NOMO-1 treated with dmso at 0.1 percent for 144 hours (cell line): ENCODE data around the gene SEPTIN8.
A peak's percentile ranks its signal among the peaks of the same experiment; 100 is the strongest.

ENCODE experiments used
- DNase-seq: peaks from one replicate; lab custom pipeline; 2025; ENCODE audit not compliant: unreplicated experiment; lab: John Stamatoyannopoulos, UW

Gene SEPTIN8, protein sequence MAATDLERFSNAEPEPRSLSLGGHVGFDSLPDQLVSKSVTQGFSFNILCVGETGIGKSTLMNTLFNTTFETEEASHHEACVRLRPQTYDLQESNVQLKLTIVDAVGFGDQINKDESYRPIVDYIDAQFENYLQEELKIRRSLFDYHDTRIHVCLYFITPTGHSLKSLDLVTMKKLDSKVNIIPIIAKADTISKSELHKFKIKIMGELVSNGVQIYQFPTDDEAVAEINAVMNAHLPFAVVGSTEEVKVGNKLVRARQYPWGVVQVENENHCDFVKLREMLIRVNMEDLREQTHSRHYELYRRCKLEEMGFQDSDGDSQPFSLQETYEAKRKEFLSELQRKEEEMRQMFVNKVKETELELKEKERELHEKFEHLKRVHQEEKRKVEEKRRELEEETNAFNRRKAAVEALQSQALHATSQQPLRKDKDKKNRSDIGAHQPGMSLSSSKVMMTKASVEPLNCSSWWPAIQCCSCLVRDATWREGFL

DNA sequence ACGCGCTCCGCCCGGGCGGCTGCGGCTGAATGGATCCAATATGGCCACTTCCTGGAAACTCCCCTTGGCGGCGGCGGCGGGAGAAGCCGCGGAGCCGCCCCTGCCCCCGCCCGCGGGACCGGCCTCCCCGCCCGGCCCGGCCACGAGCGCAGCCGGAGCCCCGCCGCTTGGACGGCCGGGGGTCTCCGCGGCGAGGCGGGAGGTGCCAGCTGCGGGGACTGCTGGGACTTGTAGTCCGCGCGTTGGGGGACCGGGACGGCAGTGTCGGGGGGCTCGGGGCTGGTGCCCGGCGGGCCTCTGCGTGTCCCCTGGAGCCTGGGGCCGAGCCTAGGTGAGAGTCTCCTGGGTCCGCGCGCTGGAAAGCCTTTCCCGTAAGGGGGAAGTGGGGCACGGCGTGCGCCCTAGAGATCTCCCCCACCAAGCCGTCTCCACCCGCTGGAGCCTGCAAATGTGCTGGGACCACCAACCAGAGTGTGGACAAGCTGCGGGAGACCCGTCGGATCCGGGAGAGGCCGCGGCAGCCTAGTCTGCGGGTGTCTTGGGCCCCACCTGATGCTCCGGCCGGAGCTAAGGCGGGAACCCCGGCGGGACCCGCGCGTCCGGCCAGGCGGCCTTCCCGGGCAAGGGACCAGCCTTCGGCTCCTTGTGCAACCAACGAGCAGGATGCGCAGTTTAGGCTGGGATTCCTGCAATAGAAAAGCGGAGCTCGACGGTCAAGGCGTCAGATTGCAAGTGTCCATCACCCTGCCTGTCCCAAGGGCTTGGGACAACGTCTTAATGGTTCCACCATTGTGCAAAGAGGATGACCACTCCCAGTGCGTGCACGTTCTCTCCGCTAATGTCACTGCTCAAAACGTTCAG lies at the start of gene SEPTIN8:
TSS of gene SEPTIN8 (minus strand) at position 31 of the 861 bp plus-strand sequence. CDS start 102 bp downstream, outside the sequence.
- DNase-seq: peak; percentile 5

DNA sequence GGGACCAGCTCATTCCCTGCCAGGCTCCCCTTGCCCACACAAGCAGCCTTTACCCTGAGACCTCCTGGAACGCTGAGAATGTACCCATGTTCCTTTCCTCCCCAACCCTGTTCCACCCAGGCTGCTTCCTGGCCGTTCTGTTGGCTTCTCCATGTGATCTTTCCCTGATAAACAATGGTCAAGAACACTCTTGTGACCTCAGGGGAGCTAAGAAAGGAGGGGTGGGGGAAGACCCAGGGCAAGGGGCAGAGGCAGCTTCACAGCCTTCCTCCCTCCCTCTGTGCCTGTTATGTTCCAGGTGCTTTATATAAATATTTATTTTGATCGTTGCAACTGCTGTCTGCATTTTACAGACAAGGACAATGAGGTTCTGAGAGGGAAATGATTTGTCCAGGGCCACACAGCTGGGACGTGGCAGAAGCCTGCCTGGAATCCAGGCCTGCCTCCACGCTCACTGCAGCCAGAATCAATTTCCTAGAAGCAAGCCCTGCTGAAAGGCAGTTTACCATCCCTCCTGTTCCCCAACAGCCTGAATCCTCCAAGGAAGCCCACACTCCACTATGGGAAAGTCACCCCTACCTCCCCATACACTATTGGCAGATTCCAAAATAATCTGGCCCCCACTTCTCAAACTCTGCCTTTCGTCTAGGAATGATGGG lies 49.5 kb upstream of the SEPTIN8 start:
- no peak for DNase-seq

DNA sequence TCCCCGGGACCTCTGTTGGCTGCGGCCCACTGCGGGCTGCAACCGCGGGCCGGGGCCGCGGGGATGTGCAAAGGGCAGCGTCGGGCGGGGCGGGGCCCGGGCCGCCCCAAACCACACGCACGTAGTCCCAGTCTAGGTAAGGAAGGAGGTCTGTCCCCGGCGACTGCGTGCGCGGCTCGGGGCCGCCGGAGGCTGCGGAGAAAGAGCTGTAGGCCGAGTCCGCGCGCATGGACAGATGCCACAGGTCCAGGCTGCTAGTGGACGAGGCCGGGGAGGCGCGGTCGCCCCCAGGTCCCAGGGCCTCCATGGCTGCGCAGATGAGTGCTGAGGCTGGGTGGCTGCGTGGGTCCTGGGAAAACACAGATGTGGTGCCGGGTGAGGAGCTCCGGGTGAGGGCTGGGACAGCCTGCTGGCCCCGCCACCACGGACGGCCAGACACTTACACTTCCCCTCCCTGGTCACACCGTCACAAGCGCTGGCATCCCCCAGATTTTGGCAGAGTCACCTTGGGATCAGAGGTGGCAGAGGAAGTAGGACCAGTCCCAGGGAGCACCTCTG lies 48.9 kb upstream of the SEPTIN8 start:
- DNase-seq: no peak

DNA sequence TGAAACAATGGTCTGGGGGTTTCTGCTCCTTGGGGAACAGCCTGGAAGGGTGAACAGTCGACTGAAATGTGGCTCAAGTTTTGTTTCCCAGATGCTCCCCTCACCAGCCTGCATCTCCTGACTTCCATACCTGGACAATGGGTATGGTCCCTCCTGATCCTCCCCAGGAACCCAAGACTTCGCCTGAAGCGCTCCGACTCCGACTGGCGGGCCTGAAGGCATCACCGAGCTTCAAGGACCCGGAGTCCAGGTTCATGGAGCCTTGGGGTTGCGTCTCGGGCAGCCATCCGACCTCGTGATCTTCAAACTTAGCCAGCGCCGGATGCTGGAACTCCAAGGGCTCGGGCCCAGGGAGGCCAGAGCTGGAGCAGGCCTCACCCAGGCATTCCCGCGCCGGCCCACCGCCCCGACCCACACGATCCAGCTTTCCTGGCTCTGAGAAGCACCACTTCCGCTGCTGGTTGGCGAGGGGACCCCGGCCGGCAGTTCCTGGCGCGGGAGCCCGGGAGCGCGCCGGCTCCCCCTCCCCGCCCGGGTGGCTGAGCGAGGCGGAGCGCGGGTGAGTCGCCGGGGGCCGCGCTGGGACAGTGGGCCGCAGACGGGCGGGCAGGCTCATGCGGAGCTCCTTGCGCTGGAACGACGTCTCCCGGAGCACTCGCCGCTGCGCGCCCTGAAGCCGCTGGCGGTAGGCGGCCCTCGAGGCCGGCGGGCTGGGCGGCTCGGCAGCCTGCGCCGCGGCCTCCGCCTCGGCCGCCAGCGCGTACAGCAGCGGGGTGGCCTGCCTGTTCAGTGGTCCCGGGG lies 48.2 kb upstream of the SEPTIN8 start:
- DNase-seq: no peak

DNA sequence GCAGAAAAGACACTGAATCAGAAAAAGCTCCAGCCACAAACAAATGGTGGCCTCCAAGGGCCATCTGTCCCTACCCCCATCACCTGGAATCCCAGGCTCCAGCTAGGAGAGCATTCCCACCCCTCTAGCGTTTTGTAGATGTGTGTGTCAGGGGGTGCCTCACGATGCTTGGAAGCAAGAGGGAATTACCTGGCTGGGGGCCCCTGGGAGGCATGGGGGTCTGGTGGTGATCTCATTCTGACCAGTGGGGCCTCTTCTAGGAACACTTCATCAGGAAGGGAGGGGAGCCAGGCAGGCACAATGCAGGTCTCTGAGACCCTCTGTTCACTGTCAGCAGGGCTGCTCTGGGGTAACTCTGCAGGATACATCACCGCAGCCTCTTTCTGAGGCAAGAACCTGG lies 47.4 kb upstream of the SEPTIN8 start:
- DNase-seq: no peak

DNA sequence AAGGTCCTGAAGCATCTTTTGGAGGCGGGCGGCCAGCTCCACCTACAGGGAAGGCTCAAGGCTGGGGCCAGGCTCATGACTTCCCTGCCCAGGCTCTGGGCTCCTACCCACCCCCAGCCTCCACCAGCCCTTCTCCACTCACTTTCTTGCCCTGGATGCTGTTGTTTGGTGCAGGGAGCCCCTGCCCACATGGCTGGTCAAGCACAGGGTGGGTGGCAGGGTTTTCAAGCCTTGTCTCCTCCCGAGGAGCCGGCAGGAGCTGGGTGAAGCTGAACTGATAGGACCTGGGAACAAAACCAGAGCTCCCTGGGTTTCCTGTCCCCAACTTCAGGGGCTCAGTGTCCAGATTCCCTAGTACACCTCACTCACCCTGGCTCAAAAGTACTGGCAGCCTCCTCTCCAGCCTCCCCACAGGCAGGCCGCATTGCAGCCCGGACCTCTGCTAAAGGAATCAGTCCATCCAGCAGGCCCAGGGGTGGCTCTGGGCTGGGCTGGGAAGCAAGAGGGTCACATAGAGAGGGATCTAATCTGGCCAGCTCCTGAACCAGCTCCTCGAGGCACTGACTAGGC lies 46.5 kb upstream of the SEPTIN8 start:
- DNase-seq: no peak

DNA sequence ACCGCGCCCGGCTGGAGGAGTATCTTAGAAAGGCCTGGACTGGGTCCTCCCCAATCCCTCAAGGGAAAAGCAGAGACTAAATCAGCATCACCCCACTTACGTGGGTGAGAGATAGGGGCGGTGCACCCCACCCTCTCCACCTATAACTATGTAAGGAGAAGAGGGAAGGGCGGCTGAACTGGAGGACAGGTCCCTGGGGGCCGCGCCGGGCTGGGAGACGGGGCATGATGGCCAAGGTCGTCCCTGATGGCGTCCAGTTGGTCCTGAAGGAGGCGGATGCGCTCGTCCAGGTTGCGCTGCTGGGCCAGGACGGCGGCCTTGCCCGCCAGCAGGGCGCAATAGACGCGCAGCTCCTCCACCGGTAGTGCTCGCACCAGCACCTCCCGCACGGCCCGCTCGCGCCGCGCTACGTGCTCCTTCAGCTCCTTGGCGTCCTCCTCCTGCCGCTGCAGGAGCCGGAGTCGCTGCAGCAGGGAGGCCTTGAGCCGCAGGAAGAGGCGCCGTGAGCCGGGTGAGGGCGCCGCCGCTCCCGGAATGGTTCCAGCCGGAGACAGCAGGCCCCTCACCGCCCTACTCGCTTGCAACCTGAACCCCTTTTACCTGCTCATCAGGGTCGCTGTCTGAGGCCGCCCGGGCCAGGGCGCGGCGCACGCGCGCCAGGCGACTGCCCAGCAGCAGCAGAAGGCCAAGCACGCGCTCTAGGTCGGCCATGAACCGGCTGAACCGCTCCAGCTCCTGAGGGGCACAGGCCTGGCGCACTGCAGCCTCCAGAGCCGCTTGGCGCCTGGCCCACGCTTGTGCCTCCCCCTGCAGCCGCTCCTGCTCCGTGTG lies 45.8 kb upstream of the SEPTIN8 start:
- no peak for DNase-seq

DNA sequence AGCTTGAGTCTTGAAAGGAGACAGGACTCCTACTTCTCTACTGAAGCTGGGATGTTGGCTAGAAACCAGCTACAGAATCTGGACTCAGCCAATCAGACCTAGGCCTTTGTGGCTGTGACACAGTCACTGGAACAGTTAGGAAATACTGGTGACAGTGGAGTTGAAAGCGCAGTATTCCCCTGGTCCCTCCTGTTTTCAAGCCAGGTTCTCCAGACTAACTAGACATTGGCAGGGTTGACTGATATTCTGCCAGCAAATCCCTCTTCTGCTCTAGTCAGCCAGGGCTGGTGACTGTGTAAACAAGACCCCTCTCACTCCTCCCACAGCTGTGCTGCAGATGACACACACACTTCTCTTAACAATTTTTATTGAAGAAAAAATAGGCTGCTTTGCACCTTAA lies 44.8 kb upstream of the SEPTIN8 start:
- DNase-seq: no peak

DNA sequence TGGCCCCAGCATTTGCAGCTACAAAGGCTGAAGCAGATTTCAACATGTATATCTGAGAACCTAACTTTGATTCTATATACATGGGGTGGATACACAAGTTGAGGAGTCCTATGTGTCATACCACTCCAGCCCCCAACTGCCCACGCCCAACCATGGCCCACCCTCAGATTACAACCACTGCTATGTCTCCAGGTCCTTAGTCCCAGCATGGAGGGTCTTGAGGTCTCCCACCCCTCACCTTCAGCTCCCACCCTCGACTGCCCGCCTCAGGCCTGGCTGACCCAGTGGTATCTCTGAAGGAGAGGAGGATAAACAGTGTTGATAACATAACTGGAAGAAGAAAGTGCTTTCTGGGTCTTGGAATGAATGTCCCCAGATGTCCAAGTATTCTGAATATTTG lies 44.3 kb upstream of the SEPTIN8 start:
- no peak for DNase-seq

DNA sequence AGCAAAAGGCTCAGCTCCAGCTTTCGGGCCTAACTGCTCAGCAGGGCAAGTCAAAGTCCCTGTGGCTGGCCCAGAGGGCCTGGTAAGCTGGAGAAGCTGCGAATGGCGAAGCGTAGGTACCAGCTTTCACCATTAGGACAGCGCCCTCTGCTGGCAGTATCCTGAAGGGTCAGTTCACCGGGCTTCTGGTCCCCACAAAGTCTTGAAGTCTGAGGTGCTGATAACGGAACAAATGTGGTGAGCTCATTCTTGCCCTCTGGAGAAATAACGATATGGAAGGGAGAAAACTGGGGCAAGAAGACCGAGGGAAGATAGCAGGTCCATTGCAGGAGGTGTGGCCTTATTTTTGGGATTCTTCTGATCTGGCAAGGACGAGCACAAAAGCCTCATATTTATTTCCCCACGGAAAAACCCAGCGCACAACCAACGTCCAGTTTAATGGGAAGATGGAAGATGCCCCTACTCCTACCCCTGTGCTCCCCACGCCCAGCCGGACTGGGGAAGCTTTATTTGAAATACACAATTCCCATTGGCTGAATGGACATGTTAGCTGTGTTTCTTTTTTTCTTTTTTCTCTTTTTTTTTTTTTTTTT lies 43.2 kb upstream of the SEPTIN8 start:
- peak; percentile 57 for DNase-seq

DNA sequence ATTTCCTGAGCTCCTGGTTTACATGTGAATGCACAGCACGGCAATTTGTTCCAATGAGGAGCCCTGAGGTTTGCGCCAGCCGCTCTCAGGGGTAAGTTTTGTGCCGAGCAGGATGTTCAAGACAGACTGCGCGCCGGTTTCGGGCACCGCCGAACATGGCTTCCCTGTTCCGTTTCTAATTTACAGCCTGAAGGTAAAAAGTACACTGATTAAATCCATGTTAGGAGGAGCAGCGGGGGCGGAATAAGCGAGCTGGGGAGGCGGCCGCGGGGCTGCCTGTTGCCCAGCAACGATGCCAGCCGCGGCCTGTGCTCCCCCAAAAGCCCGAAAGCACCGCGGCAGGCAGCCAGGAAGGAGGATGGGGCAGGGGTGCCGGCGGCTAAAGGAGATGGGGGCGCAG lies 42.4 kb upstream of the SEPTIN8 start:
- DNase-seq: no peak

DNA sequence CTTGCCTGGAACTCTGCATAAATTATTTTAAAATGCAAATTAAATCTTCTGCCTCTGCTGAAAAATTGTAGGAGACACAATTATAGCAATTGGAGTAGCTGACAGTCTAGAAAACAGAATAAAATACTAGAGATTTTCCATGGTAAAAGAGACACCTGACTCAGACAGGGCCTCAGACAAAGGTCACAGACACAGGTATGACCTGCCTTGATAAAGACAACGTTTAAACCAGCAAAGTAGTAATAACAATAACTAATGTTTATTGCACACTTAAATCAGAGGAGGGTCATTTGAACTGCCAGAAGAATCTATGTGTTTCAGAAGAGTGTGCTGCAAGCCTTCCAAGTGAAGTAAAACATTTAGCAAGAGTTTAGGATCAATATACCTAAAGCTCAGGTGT lies 40.0 kb upstream of the SEPTIN8 start:
- no peak for DNase-seq

DNA sequence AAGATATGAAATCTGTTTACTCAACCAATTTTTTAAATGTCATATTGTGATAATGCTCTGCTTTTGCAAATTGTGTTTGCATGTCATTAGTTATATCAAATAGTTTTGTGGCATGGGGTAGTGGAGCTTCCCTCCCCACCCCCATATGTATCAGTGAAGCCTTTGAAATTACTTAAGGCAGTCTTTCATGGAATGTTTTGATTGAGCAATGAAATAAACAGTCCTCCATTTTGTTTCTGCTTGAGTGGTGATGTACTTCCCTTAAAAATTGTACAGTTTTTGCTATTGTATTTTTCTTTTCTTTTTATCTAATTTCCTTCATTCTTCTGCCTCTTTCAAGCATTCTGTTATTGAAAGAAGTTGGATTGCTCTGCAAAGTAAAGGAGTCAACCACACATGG lies 39.5 kb upstream of the SEPTIN8 start:
- DNase-seq: no peak

DNA sequence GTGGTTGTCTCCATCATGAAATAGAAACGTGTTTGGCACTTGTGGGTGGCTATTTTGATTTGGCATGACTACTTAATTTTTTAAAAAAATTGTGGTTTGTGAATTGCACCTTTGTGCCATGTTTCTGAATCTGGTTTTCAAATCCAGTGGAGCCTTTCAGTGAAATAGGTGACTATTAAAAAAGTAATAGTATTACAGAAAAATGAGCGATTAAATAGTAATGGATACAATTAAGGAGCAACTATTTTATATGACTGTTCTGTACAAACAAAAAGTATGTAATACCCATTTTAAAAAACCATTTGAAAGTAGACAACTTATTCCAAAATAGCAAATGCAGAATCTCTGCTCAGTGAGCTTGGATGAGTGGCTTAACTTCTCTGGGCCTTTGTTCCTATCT lies 39.0 kb upstream of the SEPTIN8 start:
- DNase-seq: no peak

DNA sequence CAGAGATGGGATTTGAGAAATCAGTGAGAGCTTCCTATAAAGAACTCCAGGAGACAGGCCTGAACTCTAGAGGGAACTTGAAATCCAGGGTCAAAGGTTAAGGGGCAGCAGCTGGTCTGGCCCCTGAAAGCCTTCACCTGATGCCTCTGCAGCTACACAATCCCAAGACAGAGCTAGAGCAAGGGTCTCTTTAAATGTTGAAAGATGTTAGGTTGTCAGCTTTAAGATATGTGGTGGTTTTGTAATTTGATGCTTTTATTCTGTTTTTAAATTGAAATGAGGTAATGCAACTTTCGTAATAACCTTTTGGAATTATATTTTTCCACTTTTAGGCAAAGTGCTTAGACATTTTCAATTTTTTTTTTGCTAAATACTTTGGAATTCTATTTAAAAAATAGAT lies 38.4 kb upstream of the SEPTIN8 start:
- no peak for DNase-seq

DNA sequence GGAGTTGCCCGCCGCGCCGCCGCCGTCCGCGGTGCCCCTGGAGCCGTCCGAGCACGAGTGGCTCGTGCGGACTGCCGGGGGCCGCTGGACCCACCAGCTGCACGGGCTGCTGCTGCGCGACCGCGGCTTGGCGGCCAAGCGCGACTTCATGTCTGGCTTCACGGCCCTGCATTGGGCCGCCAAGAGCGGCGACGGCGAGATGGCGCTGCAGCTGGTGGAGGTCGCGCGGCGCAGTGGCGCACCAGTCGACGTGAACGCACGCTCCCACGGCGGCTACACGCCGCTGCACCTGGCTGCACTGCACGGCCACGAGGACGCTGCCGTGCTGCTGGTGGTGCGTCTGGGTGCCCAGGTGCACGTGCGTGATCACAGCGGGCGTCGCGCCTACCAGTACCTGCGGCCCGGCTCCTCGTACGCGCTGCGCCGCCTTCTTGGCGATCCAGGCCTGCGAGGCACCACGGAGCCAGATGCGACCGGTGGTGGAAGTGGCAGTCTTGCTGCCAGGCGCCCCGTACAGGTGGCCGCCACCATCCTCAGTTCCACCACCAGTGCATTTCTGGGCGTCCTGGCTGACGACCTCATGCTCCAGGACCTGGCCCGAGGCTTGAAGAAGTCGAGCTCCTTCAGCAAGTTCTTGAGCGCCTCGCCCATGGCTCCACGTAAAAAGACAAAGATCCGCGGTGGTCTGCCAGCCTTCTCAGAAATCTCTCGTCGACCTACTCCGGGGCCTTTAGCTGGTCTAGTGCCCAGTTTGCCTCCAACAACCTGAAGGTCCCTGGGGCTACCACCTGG lies 37.7 kb upstream of the SEPTIN8 start:
- DNase-seq: no peak

DNA sequence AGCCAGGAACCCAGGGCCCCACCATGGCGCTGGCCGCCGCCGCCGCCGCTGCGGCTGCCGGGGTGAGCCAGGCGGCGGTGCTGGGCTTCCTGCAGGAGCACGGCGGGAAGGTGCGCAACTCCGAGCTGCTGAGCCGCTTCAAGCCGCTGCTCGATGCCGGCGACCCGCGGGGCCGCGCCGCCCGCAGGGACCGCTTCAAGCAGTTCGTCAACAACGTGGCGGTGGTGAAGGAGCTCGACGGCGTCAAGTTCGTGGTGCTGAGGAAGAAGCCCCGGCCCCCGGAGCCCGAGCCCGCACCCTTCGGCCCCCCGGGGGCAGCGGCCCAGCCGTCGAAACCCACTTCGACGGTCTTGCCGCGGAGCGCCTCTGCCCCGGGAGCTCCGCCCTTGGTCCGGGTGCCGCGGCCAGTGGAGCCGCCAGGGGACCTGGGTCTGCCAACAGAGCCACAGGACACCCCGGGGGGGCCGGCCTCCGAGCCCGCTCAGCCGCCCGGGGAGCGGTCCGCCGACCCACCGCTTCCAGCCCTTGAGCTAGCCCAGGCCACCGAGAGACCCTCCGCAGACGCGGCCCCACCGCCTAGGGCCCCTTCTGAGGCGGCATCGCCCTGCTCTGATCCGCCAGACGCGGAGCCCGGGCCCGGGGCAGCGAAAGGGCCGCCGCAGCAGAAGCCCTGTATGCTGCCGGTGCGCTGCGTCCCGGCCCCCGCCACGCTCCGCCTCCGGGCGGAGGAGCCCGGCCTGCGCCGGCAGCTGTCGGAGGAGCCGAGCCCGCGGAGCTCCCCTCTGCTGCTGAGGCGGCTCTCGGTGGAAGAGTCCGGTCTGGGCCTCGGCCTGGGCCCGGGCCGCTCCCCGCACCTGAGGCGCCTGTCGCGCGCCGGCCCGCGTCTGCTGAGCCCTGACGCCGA lies 36.8 kb upstream of the SEPTIN8 start:
- no peak for DNase-seq
